ENCODE results near the gene SENP2. TPM values are rescaled to one million over a fixed set of nuclear protein-coding genes. Genes with fewer than 3 reads are reported as not detected.

SENP2 gene
- total and polyA plus RNA-seq, 10 donors, result 4.8 to 40.0 (median 23.9) TPM

DNA sequence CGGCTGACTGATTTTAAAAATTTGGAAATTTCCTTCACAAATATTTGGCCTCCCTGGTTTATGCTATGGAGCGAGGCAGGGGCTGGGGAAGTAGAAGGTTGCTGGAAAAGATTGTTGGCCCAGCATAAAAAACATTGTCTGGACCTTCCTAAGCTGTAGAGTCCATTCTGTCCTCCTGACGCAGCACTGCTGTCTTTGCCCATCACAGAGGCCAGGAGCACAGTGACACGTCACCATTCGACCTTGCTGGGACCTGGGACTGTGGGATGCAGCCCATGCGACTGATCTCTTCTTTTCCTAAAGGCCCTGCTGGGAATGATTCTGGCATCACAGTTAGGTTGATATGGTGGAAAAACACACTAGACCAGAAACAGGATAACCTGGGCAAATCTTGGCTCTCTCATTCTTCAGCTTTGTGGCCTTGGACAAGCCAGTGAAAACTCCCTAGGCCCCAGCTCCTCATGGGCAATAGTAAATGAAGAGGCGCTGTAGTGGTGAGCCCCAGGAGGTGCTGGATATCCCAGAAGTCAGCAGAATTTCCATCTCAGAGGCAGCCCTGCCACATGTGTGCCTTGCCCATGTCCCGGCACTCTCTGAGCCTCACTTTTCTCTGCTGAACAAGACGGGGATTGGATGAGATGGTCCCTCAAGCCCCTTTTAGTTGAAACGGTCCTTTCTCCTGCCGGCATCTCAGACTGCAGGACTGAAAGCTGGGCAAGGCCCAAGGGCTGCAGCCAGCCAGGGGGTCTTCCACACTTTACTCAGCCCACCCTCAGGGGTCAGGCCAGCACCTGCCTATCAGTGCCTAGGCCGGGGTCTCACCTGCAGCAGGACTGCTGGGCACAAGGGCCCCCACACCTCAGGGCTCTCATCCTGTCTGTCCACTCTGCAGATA is 69.6 kb downstream of the SENP2 start:
- TF ChIP-seq POLR2A (IDR thresholded peaks at IDR 0.05), result no peak
- TF ChIP-seq, protein P1, sequence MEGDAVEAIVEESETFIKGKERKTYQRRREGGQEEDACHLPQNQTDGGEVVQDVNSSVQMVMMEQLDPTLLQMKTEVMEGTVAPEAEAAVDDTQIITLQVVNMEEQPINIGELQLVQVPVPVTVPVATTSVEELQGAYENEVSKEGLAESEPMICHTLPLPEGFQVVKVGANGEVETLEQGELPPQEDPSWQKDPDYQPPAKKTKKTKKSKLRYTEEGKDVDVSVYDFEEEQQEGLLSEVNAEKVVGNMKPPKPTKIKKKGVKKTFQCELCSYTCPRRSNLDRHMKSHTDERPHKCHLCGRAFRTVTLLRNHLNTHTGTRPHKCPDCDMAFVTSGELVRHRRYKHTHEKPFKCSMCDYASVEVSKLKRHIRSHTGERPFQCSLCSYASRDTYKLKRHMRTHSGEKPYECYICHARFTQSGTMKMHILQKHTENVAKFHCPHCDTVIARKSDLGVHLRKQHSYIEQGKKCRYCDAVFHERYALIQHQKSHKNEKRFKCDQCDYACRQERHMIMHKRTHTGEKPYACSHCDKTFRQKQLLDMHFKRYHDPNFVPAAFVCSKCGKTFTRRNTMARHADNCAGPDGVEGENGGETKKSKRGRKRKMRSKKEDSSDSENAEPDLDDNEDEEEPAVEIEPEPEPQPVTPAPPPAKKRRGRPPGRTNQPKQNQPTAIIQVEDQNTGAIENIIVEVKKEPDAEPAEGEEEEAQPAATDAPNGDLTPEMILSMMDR (IDR thresholded peaks at IDR 0.05 in 8 of 11, conservative IDR thresholded peaks at IDR 0.05 in 3 of 11), result no peak
- TF ChIP-seq POLR2AphosphoS5 (IDR thresholded peaks at IDR 0.05), result no peak
- 85 to 98% (median 91%) methylated on average over 11 to 12 of the region's 12 CpGs for WGBS, 5 donors
- no peaks in the 10 kb centered on the region for H3K27me3 ChIP-seq (replicated peaks in 1 of 7)
- peak overlapping the region in 2 of 8 donors; percentile 11 to 36 for H3K27ac ChIP-seq
- H3K4me3 ChIP-seq, result no peak overlapping the region
- no peaks in the 10 kb centered on the region for H3K36me3 ChIP-seq
- peaks cover 0 to 19% (median 10%) of the 10 kb centered on the region in 6 donors for H3K4me1 ChIP-seq
- intact Hi-C loops (cut with DNase I; ENCODE audit: low total_unique reads), result no loop called here
- DNase-seq, result no peak
- H3K9me3 ChIP-seq, result no peaks in the 10 kb centered on the region

DNA sequence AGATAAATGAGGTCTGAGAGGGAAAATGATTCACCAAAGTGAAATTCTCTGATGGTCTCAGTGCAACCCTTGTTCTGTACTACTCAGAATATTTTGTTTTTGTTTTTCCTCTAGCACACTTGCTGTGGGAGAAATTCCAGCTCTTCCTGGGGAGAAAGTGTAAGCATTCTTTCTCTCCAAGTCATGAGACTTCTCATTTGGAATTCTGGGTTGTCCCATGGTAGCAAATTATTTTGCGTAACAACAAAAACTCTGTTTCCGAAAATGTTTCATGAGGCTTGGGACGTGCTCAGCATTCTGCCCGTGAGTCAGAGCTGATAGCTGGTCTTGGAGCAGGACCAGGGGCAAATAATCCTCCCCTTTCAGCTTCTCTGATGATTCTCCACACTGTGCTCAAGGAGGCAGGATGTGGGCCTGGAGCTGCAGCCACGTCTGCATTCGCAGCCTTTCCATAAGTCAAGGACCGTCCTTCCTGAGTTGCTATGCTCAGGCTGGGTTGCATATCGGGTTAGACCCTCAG is 70.3 kb downstream of the SENP2 start:
- Histone ChIP-seq H3K27ac (peak overlapping the region in 4 of 8 donors; percentile 5 to 36 (median 14)), H3K4me3 (no peak overlapping the region), H3K27me3 (replicated peaks in 1 of 7) (no peaks in the 10 kb centered on the region), H3K36me3 (no peaks in the 10 kb centered on the region), H3K4me1 (peaks cover 0 to 21% (median 11%) of the 10 kb centered on the region in 6 donors), H3K9me3 (no peaks in the 10 kb centered on the region)
- WGBS, 5 donors, result 61 to 78% (median 72%) methylated on average over 8 of the region's 8 CpGs
- DNase-seq, result no peak
- intact Hi-C loops (cut with DNase I; ENCODE audit: low total_unique reads), result no loop called here
- TF ChIP-seq, protein P1 (IDR thresholded peaks at IDR 0.05 in 8 of 11, conservative IDR thresholded peaks at IDR 0.05 in 3 of 11), result no peak
- no peak for TF ChIP-seq POLR2A (IDR thresholded peaks at IDR 0.05)
- peak in 1 of 3 donors; percentile 44 for TF ChIP-seq POLR2AphosphoS5 (IDR thresholded peaks at IDR 0.05)

DNA sequence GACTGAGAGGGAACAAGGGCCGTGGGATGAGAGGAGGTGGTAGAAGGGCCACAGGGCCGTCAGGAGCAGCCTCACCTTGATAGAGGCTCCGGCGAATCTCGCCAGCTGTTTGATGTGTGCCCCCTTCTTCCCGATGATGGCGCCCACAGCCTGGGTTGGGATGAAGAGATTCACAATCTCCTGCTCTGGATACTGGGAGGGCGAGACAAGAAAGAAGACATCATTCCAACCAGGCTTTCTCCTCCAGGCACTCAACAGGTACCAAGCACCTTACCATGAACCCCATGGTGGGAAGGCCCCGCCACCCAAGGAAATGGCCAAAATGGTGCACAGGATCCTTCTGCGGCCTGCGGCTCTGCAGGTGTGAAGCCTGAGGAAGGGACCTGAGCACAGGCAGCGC is 71.1 kb downstream of the SENP2 start:
- 91 to 96% (median 92%) methylated on average over 12 of the region's 12 CpGs for WGBS, 5 donors
- H3K9me3 ChIP-seq, result no peaks in the 10 kb centered on the region
- intact Hi-C loops (cut with DNase I; ENCODE audit: low total_unique reads), result no loop called here
- peaks cover 0 to 21% (median 11%) of the 10 kb centered on the region in 6 donors for H3K4me1 ChIP-seq
- no peak overlapping the region for H3K4me3 ChIP-seq
- DNase-seq, result no peak
- TF ChIP-seq, protein P1 (IDR thresholded peaks at IDR 0.05 in 8 of 11, conservative IDR thresholded peaks at IDR 0.05 in 3 of 11), result no peak
- TF ChIP-seq POLR2AphosphoS5 (IDR thresholded peaks at IDR 0.05) (no peak), POLR2A (IDR thresholded peaks at IDR 0.05) (no peak)
- H3K27me3 ChIP-seq (replicated peaks in 1 of 7), result no peaks in the 10 kb centered on the region
- H3K36me3 ChIP-seq, result no peaks in the 10 kb centered on the region
- H3K27ac ChIP-seq, result peak overlapping the region in 2 of 8 donors; percentile 5 to 16
